Lung (tissue), 12 donors: ENCODE measurements around the gene KRR1. TPM values are rescaled to one million over a fixed set of nuclear protein-coding genes. Genes with fewer than 3 reads are reported as not detected.

ENCODE experiments used
- ATAC-seq: fragments of 200-7000 bp; cut with Tn5 transposase; one replicate; pipeline ENCODE4 v1.9.1; 2020; ENCODE audit warnings: moderate number of reproducible peaks; ENCODE audit not compliant: insufficient read depth, low FRiP score
- DNase-seq, 3 donors: peaks; one replicate each; pipeline ENCODE4 v3.0.0-alpha.2; 2013 to 2017
- H3K27ac ChIP-seq, 2 donors: one replicate each; pipeline ENCODE4 v1.5.1; 2013; ENCODE audit warnings: mild to moderate bottlenecking in 2 of 2, moderate library complexity in 2 of 2, control low read depth in 1 of 2, inconsistent platforms in 1 of 2, low read depth in 1 of 2, low read length in 1 of 2
- H3K27me3 ChIP-seq, 3 donors: one replicate each; pipeline ENCODE4 v1.5.1; 2013; ENCODE audit warnings: low read length in 2 of 3; ENCODE audit not compliant: control insufficient read depth in 3 of 3, insufficient read depth in 3 of 3
- H3K36me3 ChIP-seq, 4 donors: one replicate each; pipeline ENCODE4 v1.5.1; 2013; ENCODE audit warnings: low read length in 4 of 4, mild to moderate bottlenecking in 1 of 4, moderate library complexity in 1 of 4; ENCODE audit not compliant: control insufficient read depth in 4 of 4, insufficient read depth in 4 of 4
- H3K4me1 ChIP-seq, 5 donors: one replicate each; pipeline ENCODE4 v1.5.1; 2013; ENCODE audit warnings: low read length in 5 of 5, mild to moderate bottlenecking in 2 of 5, moderate library complexity in 1 of 5; ENCODE audit not compliant: control insufficient read depth in 5 of 5, insufficient read depth in 5 of 5
- H3K4me3 ChIP-seq: one replicate; pipeline ENCODE4 v1.5.1; 2013; ENCODE audit warnings: mild to moderate bottlenecking, control low read depth, moderate library complexity
- H3K9ac ChIP-seq, 2 donors: one replicate each; pipeline ENCODE4 v1.5.1; 2013; ENCODE audit warnings: low read length in 2 of 2, control low read depth in 1 of 2; ENCODE audit not compliant: insufficient read depth in 1 of 2
- H3K9me3 ChIP-seq, 4 donors: one replicate each; pipeline ENCODE4 v1.5.1; 2013; ENCODE audit warnings: low read length in 3 of 4, mild to moderate bottlenecking in 1 of 4, moderate library complexity in 1 of 4; ENCODE audit not compliant: control insufficient read depth in 4 of 4, insufficient read depth in 3 of 4
- WGBS, 2 donors: extraction: QIAGEN DNeasy Blood & Tissue Kit; methylation state at CpG; one replicate each; pipeline ENCODE4 v1.1.7; 2013; 5-methylcytosine and 5-hydroxymethylcytosine counted together
- polyA plus RNA-seq, 2 donors: library from polyadenylated mRNA; stranded (reverse); fragments of 200-250 nt; gene quantifications; one replicate each; pipeline ENCODE4 v1.2.1, GENCODE V29; 2013
- total RNA-seq, 2 donors: library from RNA; depleted of rRNA in 1 of 2; stranded (reverse); fragments of >200 nt in 1 of 2; gene quantifications; one replicate each; pipeline ENCODE4 v1.2.1, GENCODE V29; 2014 to 2021
- TF ChIP-seq, protein P1 (sequence below): IDR thresholded peaks from 2 replicates; pipeline ENCODE4 v1.5.1; 2012; ENCODE audit warnings: mild to moderate bottlenecking; ENCODE audit errors: control extremely low read depth, extremely low read depth
- donor health status: control.
- donor health status: control.
- donor health status: Bipolar disorder and iron deficiency.
- donor health status: healthy.
- donor health status: DM: yes; HTN: yes; CAD: no.

Gene KRR1
- total and polyA plus RNA-seq, 4 donors = 19.9 to 62.5 (median 29.9) TPM

DNA sequence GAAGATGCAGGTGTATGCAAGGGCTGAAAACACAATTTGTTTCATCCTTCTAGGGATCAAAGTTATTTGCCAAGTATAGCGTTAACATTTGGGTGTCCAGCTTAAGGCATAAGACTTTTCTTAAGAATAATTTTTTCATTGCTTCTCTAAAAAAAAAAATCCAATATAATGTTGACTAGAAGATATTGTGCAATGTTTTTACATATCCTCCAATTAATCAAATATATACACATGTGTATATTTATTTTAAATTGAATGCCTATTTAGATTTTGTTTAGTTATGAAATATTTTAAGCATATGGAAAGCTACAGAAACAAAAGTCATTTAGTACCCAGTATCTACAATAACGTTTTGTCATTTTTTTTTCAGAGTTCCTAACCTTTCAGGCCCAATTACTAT lies 28.5 kb upstream of the KRR1 start:
- Histone ChIP-seq H3K4me1 (peaks cover 0 to 5% (median 0%) of the 10 kb centered on the region in 5 donors), H3K4me3 (no peak overlapping the region), H3K9me3 (no peaks in the 10 kb centered on the region), H3K27ac (no peak overlapping the region), H3K27me3 (no peaks in the 10 kb centered on the region), H3K9ac (no peak overlapping the region), H3K36me3 (no peaks in the 10 kb centered on the region)
- WGBS, 2 donors = 83 to 89% methylated on average over 2 of the region's 2 CpGs
- TF ChIP-seq, protein P1, sequence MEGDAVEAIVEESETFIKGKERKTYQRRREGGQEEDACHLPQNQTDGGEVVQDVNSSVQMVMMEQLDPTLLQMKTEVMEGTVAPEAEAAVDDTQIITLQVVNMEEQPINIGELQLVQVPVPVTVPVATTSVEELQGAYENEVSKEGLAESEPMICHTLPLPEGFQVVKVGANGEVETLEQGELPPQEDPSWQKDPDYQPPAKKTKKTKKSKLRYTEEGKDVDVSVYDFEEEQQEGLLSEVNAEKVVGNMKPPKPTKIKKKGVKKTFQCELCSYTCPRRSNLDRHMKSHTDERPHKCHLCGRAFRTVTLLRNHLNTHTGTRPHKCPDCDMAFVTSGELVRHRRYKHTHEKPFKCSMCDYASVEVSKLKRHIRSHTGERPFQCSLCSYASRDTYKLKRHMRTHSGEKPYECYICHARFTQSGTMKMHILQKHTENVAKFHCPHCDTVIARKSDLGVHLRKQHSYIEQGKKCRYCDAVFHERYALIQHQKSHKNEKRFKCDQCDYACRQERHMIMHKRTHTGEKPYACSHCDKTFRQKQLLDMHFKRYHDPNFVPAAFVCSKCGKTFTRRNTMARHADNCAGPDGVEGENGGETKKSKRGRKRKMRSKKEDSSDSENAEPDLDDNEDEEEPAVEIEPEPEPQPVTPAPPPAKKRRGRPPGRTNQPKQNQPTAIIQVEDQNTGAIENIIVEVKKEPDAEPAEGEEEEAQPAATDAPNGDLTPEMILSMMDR = no peak
- ATAC-seq = no peak
- DNase-seq = no peak

DNA sequence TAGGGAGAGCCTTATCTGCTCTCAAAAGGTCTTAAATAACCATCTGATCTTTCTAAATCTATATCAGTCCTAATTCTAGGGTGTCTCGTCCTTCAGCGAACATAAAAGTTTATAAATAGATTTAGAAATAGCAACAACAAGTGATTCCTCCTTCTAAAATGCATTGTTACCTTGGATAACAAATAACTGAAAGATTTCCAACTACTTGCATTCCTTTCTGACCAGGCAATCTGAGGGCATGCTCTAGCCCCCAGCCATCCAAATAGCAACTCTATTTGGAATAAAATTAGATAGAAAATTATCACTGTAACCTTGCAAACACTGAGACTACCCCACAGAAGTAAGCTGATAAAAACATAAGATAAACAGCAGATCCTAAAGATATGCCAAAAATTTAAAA lies 21.8 kb upstream of the KRR1 start:
- ATAC-seq (no peak), DNase-seq (no peak)
- peaks cover 0 to 21% (median 0%) of the 10 kb centered on the region in 5 donors for H3K4me1 ChIP-seq
- H3K27ac ChIP-seq = no peak overlapping the region
- H3K36me3 ChIP-seq = no peaks in the 10 kb centered on the region
- H3K9me3 ChIP-seq = no peaks in the 10 kb centered on the region
- 89 to 91% methylated on average over 2 of the region's 2 CpGs for WGBS, 2 donors
- no peak overlapping the region for H3K4me3 ChIP-seq
- no peak overlapping the region for H3K9ac ChIP-seq
- TF ChIP-seq, protein P1 = no peak
- no peaks in the 10 kb centered on the region for H3K27me3 ChIP-seq

DNA sequence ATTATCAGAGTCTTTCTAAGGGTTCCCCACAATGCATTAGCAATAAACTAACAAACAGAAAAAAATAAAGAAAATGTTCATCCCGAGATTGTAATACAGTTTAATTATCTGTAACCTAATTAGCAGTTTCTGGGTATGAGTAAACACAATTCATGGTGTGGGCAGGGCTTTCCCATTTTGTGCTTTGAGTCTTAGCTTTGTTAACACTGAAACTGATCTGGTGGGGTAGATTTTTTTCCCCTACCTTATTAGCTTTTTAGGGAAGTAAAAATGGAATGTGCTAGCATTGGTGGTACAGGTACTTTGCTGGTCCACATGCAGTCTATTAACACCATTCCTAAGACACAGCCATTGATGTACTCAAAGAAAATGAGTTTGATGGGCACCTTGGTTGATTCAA lies 18.4 kb upstream of the KRR1 start:
- TF ChIP-seq, protein P1 = no peak
- Histone ChIP-seq H3K36me3 (no peaks in the 10 kb centered on the region), H3K4me1 (peaks cover 0 to 33% (median 0%) of the 10 kb centered on the region in 5 donors), H3K27me3 (no peaks in the 10 kb centered on the region), H3K9me3 (no peaks in the 10 kb centered on the region), H3K4me3 (no peak overlapping the region), H3K27ac (no peak overlapping the region), H3K9ac (no peak overlapping the region)
- ATAC-seq (no peak), DNase-seq (no peak)
- 74 to 86% methylated on average over 1 of the region's 1 CpG for WGBS, 2 donors

DNA sequence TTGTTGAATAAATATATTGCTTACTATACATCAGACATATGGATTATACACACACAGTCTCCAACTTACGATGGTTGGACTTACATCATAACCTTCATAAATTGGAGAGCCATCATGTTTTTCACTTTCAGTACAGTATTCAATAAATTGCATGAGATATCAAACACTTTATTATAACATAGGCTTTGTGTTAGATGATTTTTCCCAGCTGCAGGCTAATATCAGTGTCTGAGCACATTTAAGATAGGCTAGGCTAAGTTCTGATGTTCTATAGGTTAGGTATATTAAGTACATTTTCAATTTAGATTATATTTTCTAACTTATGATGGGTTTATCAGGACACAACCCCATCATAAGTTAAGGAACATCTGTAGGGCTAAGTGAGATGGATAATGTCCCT lies 17.9 kb upstream of the KRR1 start:
- Histone ChIP-seq H3K36me3 (no peaks in the 10 kb centered on the region), H3K9ac (no peak overlapping the region), H3K4me3 (no peak overlapping the region), H3K27me3 (no peaks in the 10 kb centered on the region), H3K9me3 (no peaks in the 10 kb centered on the region), H3K27ac (no peak overlapping the region), H3K4me1 (peaks cover 0 to 33% (median 0%) of the 10 kb centered on the region in 5 donors)
- peak in 2 of 3 donors; percentile 72 to 82 for DNase-seq
- 79 to 87% methylated on average over 1 of the region's 1 CpG for WGBS, 2 donors
- no peak for ATAC-seq
- TF ChIP-seq, protein P1 = no peak
